OCI-LY1 (cell line): Measurements from ENCODE around the gene PARVG.

Source experiments
- H2AFZ ChIP-seq: fragments of 200-600 bp; sonication (generic), shearing (Covaris generic); 2 replicates; pipeline ENCODE4 v1.6.0; 2014; ENCODE audit warnings: antibody characterized with exemption, mild to moderate bottlenecking, low read length
- H3F3A ChIP-seq: fragments of 200-600 bp; sonication (generic), shearing (Covaris generic); 2 replicates; pipeline ENCODE4 v1.6.0; 2014; ENCODE audit warnings: mild to moderate bottlenecking, antibody characterized with exemption, low read length, moderate library complexity; ENCODE audit not compliant: insufficient read depth
- H3K27ac ChIP-seq: fragments of 200-600 bp; sonication (generic); 2 replicates; pipeline ENCODE4 v1.5.1; 2014; ENCODE audit warnings: low read length, mixed run types, mild to moderate bottlenecking, low read depth; ENCODE audit not compliant: poor library complexity, severe bottlenecking
- H3K27me3 ChIP-seq: fragments of 200-600 bp; sonication (generic); 2 replicates; pipeline ENCODE4 v1.6.0; 2014; ENCODE audit warnings: antibody characterized with exemption, mild to moderate bottlenecking, low read length, moderate library complexity; ENCODE audit not compliant: insufficient read depth
- H3K36me3 ChIP-seq: fragments of 200-600 bp; sonication (generic); 2 replicates; pipeline ENCODE4 v1.6.1; 2014; ENCODE audit warnings: mild to moderate bottlenecking, antibody characterized with exemption, low read length, moderate library complexity, mixed read lengths; ENCODE audit not compliant: insufficient read depth
- H3K4me1 ChIP-seq: fragments of 200-600 bp; sonication (generic); 2 replicates; pipeline ENCODE4 v1.5.1; 2014; ENCODE audit warnings: mild to moderate bottlenecking, low read length, moderate library complexity; ENCODE audit not compliant: insufficient read depth, severe bottlenecking
- H3K4me2 ChIP-seq: fragments of 200-600 bp; sonication (generic), shearing (Covaris generic); 2 replicates; pipeline ENCODE4 v1.6.1; 2014; ENCODE audit warnings: low read length
- H3K4me3 ChIP-seq: fragments of 200-600 bp; sonication (generic); 2 replicates; pipeline ENCODE4 v1.5.1; 2014; ENCODE audit warnings: low read length, low read depth, mild to moderate bottlenecking, mixed read lengths; ENCODE audit not compliant: poor library complexity, severe bottlenecking
- H3K79me2 ChIP-seq: fragments of 200-600 bp; shearing (Covaris generic); 2 replicates; pipeline ENCODE4 v1.6.1; 2016; ENCODE audit warnings: mixed run types, low read length, mixed read lengths; ENCODE audit not compliant: insufficient read depth
- H3K9ac ChIP-seq: fragments of 200-600 bp; sonication (generic), shearing (Covaris generic); 2 replicates; pipeline ENCODE4 v1.6.1; 2014; ENCODE audit warnings: mild to moderate bottlenecking, low read length, mixed read lengths
- H3K9me2 ChIP-seq: fragments of 200-600 bp; sonication (generic), shearing (Covaris generic); 2 replicates; pipeline ENCODE4 v1.6.1; 2014; ENCODE audit warnings: low read depth, mild to moderate bottlenecking, low read length, mixed read lengths
- H3K9me3 ChIP-seq: fragments of 200-600 bp; shearing (Covaris generic); 2 replicates; pipeline ENCODE4 v1.6.1; 2014; ENCODE audit warnings: low read length, mixed read lengths
- H4K20me1 ChIP-seq: fragments of 200-600 bp; sonication (generic), shearing (Covaris generic); 2 replicates; pipeline ENCODE4 v1.6.0; 2016; ENCODE audit warnings: mild to moderate bottlenecking, low read length; ENCODE audit not compliant: insufficient read depth
- EZH2 ChIP-seq: fragments of 200-600 bp; sonication (generic), shearing (Covaris generic); IDR thresholded peaks from 2 replicates; pipeline ENCODE4 v1.8.0; 2017; ENCODE audit warnings: borderline replicate concordance, mixed run types, mild to moderate bottlenecking, antibody characterized with exemption, low read length, moderate library complexity, mixed read lengths
- TF ChIP-seq, protein P1 (sequence below): fragments of 200-600 bp; sonication (generic), shearing (Covaris generic); IDR thresholded peaks from 2 replicates; pipeline ENCODE4 v1.5.1; 2017; ENCODE audit warnings: mild to moderate bottlenecking, antibody characterized with exemption, low read length, moderate library complexity, mixed read lengths

Gene PARVG

GRCh38 chr22:44143579-44143978, 37.1 kb upstream of the PARVG start:
- TF ChIP-seq, protein P1, sequence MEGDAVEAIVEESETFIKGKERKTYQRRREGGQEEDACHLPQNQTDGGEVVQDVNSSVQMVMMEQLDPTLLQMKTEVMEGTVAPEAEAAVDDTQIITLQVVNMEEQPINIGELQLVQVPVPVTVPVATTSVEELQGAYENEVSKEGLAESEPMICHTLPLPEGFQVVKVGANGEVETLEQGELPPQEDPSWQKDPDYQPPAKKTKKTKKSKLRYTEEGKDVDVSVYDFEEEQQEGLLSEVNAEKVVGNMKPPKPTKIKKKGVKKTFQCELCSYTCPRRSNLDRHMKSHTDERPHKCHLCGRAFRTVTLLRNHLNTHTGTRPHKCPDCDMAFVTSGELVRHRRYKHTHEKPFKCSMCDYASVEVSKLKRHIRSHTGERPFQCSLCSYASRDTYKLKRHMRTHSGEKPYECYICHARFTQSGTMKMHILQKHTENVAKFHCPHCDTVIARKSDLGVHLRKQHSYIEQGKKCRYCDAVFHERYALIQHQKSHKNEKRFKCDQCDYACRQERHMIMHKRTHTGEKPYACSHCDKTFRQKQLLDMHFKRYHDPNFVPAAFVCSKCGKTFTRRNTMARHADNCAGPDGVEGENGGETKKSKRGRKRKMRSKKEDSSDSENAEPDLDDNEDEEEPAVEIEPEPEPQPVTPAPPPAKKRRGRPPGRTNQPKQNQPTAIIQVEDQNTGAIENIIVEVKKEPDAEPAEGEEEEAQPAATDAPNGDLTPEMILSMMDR: no peak
- TF ChIP-seq EZH2: no peak
- Histone ChIP-seq H3K4me1 (no peaks in the 10 kb centered on the region), H3K27ac (no peak overlapping the region)

GRCh38 chr22:44144046-44144569, 36.6 kb upstream of the PARVG start:
- H3K79me2 ChIP-seq: no peaks in the 10 kb centered on the region

More at GRCh38 chr22:44143579-44143978, 37.1 kb upstream of the PARVG start:
- Histone ChIP-seq H3K9ac (no peak overlapping the region), H3K4me3 (no peak overlapping the region), H3K79me2 (no peaks in the 10 kb centered on the region), H2AFZ (no peak overlapping the region), H4K20me1 (no peaks in the 10 kb centered on the region), H3F3A (no peaks in the 10 kb centered on the region), H3K4me2 (no peak overlapping the region), H3K27me3 (no peaks in the 10 kb centered on the region), H3K9me2 (no peaks in the 10 kb centered on the region), H3K9me3 (no peaks in the 10 kb centered on the region), H3K36me3 (peaks cover 10% of the 10 kb centered on the region; the same call in 1 of the 2 replicates)

GRCh38 chr22:44145544-44145943, 35.2 kb upstream of the PARVG start:
- no peaks in the 10 kb centered on the region for H3K79me2 ChIP-seq
- no peak overlapping the region for H3K4me3 ChIP-seq
- H3K9ac ChIP-seq: no peak overlapping the region
- H3K9me3 ChIP-seq: no peaks in the 10 kb centered on the region
- H4K20me1 ChIP-seq: no peaks in the 10 kb centered on the region
- no peaks in the 10 kb centered on the region for H3K27me3 ChIP-seq
- peaks cover 10% of the 10 kb centered on the region; the same call in 1 of the 2 replicates for H3K36me3 ChIP-seq
- H3F3A ChIP-seq: no peaks in the 10 kb centered on the region
- TF ChIP-seq, protein P1: no peak
- no peak for TF ChIP-seq EZH2
- no peak overlapping the region for H3K4me2 ChIP-seq
- no peak overlapping the region for H2AFZ ChIP-seq
- H3K9me2 ChIP-seq: no peaks in the 10 kb centered on the region
- no peaks in the 10 kb centered on the region for H3K4me1 ChIP-seq
- H3K27ac ChIP-seq: no peak overlapping the region

More at GRCh38 chr22:44144046-44144569, 36.6 kb upstream of the PARVG start:
- Histone ChIP-seq H4K20me1 (no peaks in the 10 kb centered on the region), H3K27me3 (no peaks in the 10 kb centered on the region), H3K9me2 (no peaks in the 10 kb centered on the region), H3K9ac (no peak overlapping the region), H3K4me2 (no peak overlapping the region), H3F3A (no peaks in the 10 kb centered on the region), H3K27ac (no peak overlapping the region), H3K4me3 (no peak overlapping the region), H3K4me1 (no peaks in the 10 kb centered on the region), H2AFZ (no peak overlapping the region), H3K9me3 (no peaks in the 10 kb centered on the region), H3K36me3 (peaks cover 9% of the 10 kb centered on the region)
- TF ChIP-seq, protein P1: no peak
- no peak for TF ChIP-seq EZH2
